DOHH2 (cell line): ENCODE data around the gene GSTA1.
"Not testable (repeated sequence)": the region's sequence is repeated elsewhere in the genome, so short reads cannot be mapped to it uniquely, and the experiment has no call there.

ENCODE experiments used
- H3F3A ChIP-seq: fragments of 200-600 bp; sonication (generic), shearing (Covaris generic); 2 replicates; pipeline ENCODE4 v1.6.0; 2016; ENCODE audit warnings: antibody characterized with exemption, mild to moderate bottlenecking; ENCODE audit not compliant: control insufficient read depth, insufficient read depth
- H3K27ac ChIP-seq: fragments of 200-600 bp; sonication (generic); 2 replicates; pipeline ENCODE4 v1.5.1; 2014; ENCODE audit warnings: low read depth, mild to moderate bottlenecking, low read length, moderate library complexity
- H3K27me3 ChIP-seq: fragments of 200-600 bp; sonication (generic); 2 replicates; pipeline ENCODE4 v1.6.1; 2014; ENCODE audit warnings: mild to moderate bottlenecking, low read length, mixed read lengths; ENCODE audit not compliant: control insufficient read depth
- H3K36me3 ChIP-seq: fragments of 200-600 bp; sonication (generic); 2 replicates; pipeline ENCODE4 v1.6.1; 2014; ENCODE audit warnings: mild to moderate bottlenecking, low read length, moderate library complexity, mixed read lengths; ENCODE audit not compliant: control insufficient read depth
- H3K4me1 ChIP-seq: fragments of 200-600 bp; sonication (generic); 2 replicates; pipeline ENCODE4 v1.6.1; 2014; ENCODE audit warnings: mild to moderate bottlenecking, low read length, mixed read lengths; ENCODE audit not compliant: control insufficient read depth
- H3K4me2 ChIP-seq: fragments of 200-600 bp; sonication (generic); 2 replicates; pipeline ENCODE4 v1.6.0; 2014; ENCODE audit warnings: mild to moderate bottlenecking, low read length, moderate library complexity
- H3K4me3 ChIP-seq: fragments of 200-600 bp; sonication (generic); 2 replicates; pipeline ENCODE4 v1.5.1; 2014; ENCODE audit warnings: mild to moderate bottlenecking, low read length, mixed read lengths
- H3K79me2 ChIP-seq: fragments of 200-600 bp; sonication (generic); 2 replicates; pipeline ENCODE4 v1.6.1; 2014; ENCODE audit warnings: mild to moderate bottlenecking, low read length, mixed read lengths; ENCODE audit not compliant: control insufficient read depth
- H3K9me2 ChIP-seq: fragments of 200-600 bp; sonication (generic); replicated peaks from 2 replicates; pipeline ENCODE4 v1.6.1; 2014; ENCODE audit warnings: mild to moderate bottlenecking, low read length, mixed read lengths; ENCODE audit not compliant: control insufficient read depth
- H3K9me3 ChIP-seq: fragments of 200-600 bp; sonication (generic); 2 replicates; pipeline ENCODE4 v1.6.1; 2014; ENCODE audit warnings: antibody characterized with exemption, low read length, mixed read lengths; ENCODE audit not compliant: control insufficient read depth, insufficient read depth
- H4K20me1 ChIP-seq: fragments of 200-600 bp; sonication (generic); 2 replicates; pipeline ENCODE4 v1.6.0; 2014; ENCODE audit warnings: low read depth, mild to moderate bottlenecking, antibody characterized with exemption, low read length, moderate library complexity; ENCODE audit not compliant: control insufficient read depth, insufficient read depth
- CTCF ChIP-seq: fragments of 200-600 bp; sonication (generic); IDR thresholded peaks from one replicate; pipeline ENCODE4 v1.5.1; 2014; ENCODE audit warnings: antibody characterized with exemption, mild to moderate bottlenecking, low read depth, low read length; ENCODE audit not compliant: poor library complexity, severe bottlenecking
- EZH2phosphoT487 ChIP-seq: fragments of 200-600 bp; sonication (generic); IDR thresholded peaks from 2 replicates; pipeline ENCODE4 v1.6.1; 2017; ENCODE audit warnings: borderline replicate concordance, mild to moderate bottlenecking, antibody characterized with exemption, low read length, moderate library complexity, mixed read lengths

Gene GSTA1

GRCh38 chr6:52752310-52752709 is 51.3 kb downstream of the GSTA1 start:
- Histone ChIP-seq H3K27ac (no peak overlapping the region), H3K9me2 (no peaks in the 10 kb centered on the region), H3K27me3 (no peaks in the 10 kb centered on the region), H3K9me3 (no peaks in the 10 kb centered on the region), H3F3A (no peaks in the 10 kb centered on the region), H3K4me1 (no peaks in the 10 kb centered on the region), H4K20me1 (no peaks in the 10 kb centered on the region), H3K79me2 (no peaks in the 10 kb centered on the region), H3K36me3 (no peaks in the 10 kb centered on the region), H3K4me3 (no peak overlapping the region), H3K4me2 (no peak overlapping the region)
- TF ChIP-seq EZH2phosphoT487, result no peak
- no peak for TF ChIP-seq CTCF

DNA sequence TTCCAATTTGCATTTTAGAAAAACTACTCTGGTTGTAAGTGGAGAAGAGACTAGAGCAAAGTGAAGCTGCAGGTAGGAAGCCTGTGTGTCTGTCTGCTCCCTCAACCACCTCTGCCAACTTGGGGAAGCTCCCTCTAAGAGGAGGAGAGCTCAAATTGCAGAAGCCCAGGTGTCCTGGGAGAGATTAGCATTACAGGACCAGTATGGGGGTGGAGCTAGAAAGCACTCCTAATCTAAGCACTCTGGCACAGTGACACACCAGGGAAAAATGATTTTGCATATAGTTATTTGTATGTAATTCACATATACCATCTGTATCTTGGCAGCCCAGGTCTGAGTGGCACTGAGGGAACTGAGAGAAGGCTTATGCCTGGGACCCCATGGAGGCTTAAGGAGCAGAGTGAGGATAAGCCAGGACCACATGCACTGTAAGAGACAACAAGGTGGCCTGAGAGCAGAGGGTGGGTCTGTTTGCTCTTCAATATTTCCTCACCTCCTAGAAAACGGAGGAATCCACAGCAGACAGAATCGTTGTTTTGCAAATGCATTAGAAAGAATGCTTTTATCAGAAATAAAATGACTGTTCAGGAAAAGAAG is 54.0 kb downstream of the GSTA1 start:
- Histone ChIP-seq H3K9me3 (no peaks in the 10 kb centered on the region), H3K4me2 (no peak overlapping the region), H3K36me3 (no peaks in the 10 kb centered on the region), H3K27me3 (no peaks in the 10 kb centered on the region), H3K9me2 (no peaks in the 10 kb centered on the region), H3K4me1 (no peaks in the 10 kb centered on the region), H3K79me2 (no peaks in the 10 kb centered on the region), H3K4me3 (no peak overlapping the region), H3K27ac (no peak overlapping the region), H4K20me1 (no peaks in the 10 kb centered on the region), H3F3A (no peaks in the 10 kb centered on the region)
- TF ChIP-seq CTCF, result no peak
- TF ChIP-seq EZH2phosphoT487, result no peak

DNA sequence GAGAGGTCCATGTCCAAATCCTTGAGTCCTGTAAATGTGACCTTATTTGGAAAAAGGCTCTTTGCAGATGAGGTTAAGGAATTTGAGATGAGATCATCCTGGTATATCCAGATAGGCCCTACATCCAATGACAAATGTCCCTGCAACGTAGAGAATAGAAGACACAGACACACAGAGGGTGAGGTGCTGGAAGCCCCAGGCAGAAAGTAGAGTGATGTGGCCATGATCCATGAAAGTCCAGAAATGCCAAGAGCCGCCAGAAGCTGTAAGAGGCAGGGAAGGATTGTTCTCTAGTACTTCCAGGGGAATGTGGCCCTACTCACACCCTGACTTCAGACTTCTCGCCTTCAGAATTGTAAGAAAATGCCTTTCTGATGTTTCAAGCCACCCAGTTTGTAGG is 56.3 kb downstream of the GSTA1 start:
- H3K9me2 ChIP-seq, H3K4me1 ChIP-seq, H4K20me1 ChIP-seq, H3K36me3 ChIP-seq, H3K79me2 ChIP-seq, H3K9me3 ChIP-seq, H3K27me3 ChIP-seq, H3K4me2 ChIP-seq, H3F3A ChIP-seq, H3K27ac ChIP-seq, H3K4me3 ChIP-seq: not testable (repeated sequence)

DNA sequence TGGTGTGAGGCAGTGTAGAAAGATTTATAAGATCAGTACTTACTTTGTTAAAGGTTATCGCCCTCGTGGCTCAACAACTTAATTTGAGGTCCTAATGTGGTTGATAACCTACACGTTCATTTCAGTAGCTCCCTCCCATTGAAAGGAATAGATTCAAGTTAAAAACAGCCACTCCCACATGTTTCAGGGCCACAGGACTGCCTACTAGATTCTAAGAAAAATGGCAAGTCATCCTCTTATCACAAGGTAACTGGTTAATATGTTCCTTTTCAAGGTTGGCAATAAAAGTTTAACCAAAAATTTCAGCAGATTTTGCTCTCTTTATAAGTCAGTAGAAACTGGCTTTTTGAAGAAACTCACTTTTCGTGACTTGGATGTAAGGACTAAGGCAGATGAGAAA is 57.4 kb downstream of the GSTA1 start:
- TF ChIP-seq EZH2phosphoT487, result no peak
- TF ChIP-seq CTCF, result no peak
- H4K20me1 ChIP-seq, result no peaks in the 10 kb centered on the region
- no peaks in the 10 kb centered on the region for H3K9me2 ChIP-seq
- H3K9me3 ChIP-seq, result no peaks in the 10 kb centered on the region
- H3K4me1 ChIP-seq, result no peaks in the 10 kb centered on the region
- 0 out of 2 replicates have a peak, but pooled peaks cover 6% of the 10 kb centered on the region for H3K27me3 ChIP-seq
- no peak overlapping the region for H3K4me3 ChIP-seq
- H3K27ac ChIP-seq, result no peak overlapping the region
- H3F3A ChIP-seq, result no peaks in the 10 kb centered on the region
- H3K79me2 ChIP-seq, result no peaks in the 10 kb centered on the region
- H3K4me2 ChIP-seq, result no peak overlapping the region
- no peaks in the 10 kb centered on the region for H3K36me3 ChIP-seq
